Upper lobe of left lung (tissue), 4 donors: ENCODE results near the gene LOXL1.

ENCODE experiments used
- CTCF ChIP-seq, 6 experiments: fragments of 450-650 bp in 4 of 6; fragments of 200-600 bp in 2 of 6; sonication (generic) in 2 of 6; IDR thresholded peaks; one replicate each; pipeline ENCODE4 v1.5.1; 2016 to 2019; ENCODE audit warnings: antibody characterized with exemption in 6 of 6
- EP300 ChIP-seq, 4 donors: sonication (generic); formaldehyde crosslinking; IDR thresholded peaks; one replicate each; pipeline ENCODE4 v1.5.1; 2017; ENCODE audit warnings: antibody characterized with exemption in 4 of 4, control low read depth in 2 of 4
- POLR2A ChIP-seq, 4 donors: fragments of 450-650 bp; IDR thresholded peaks; one replicate each; pipeline ENCODE4 v1.5.1; 2016 to 2017; ENCODE audit warnings: antibody characterized with exemption in 4 of 4, mild to moderate bottlenecking in 2 of 4
- POLR2AphosphoS5 ChIP-seq, 2 donors: sonication (generic); formaldehyde crosslinking; IDR thresholded peaks; one replicate each; pipeline ENCODE4 v1.5.1; 2017; ENCODE audit warnings: antibody characterized with exemption in 2 of 2

DNA sequence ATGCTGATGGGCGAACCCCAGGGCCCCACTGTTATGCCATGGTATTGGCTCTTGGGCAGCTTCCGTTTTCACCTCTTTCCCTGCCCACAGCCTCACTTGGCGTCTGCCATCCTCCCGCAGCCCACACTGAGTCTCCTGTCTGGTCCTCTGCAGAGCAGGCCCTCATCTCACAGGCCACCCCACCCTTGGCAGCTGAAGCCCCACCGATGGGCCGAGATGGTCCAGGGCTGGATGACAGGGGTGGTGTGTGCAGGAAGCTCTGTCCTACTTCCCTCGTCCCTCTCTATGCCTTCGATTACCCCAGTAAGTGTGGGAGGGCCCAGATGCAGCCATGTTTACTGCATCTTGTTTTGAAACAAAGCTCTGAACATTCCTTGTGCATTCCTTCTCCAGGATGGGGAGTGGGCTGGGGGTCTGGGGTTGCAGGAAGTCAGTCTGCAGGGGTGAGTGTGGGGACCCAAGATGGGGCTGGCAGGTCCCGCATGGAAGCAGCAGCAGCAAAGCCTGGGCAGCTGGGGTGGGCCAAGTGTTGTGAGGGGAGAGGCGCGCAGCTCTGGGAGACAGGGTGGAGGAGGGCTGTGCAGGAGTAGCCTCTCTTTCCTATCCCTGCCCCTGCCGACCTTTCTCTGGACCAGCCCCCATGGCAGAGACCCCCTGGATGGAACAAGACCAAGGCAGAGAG, 32.0 kb upstream of the LOXL1 start:
- no peak for TF ChIP-seq CTCF (IDR thresholded peaks at IDR 0.05)
- TF ChIP-seq POLR2A (IDR thresholded peaks at IDR 0.05) = no peak
- no peak for TF ChIP-seq POLR2AphosphoS5 (IDR thresholded peaks at IDR 0.05)
- TF ChIP-seq EP300 (IDR thresholded peaks at IDR 0.05) = no peak
